WTC11 (cell line): ENCODE measurements around the gene NOL12. TPM values are rescaled to one million over a fixed set of nuclear protein-coding genes. Genes with fewer than 3 reads are reported as not detected.

Source experiments
- ATAC-seq: fragments of 200-7000 bp; cut with Tn5 transposase; 2 replicates; pipeline ENCODE4 v1.10.0; 2021; ENCODE audit warnings: mild to moderate bottlenecking, moderate library complexity
- CTCF ChIA-PET: fragments of 300-600 bp; sonication (Branson Sonifier 250); formaldehyde crosslinking; loops from one replicate; lab custom pipeline; 2021; ENCODE audit warnings: antibody characterized with exemption; lab: Charles Lee
- POLR2A ChIA-PET: fragments of 350-600 bp; sonication (Branson Sonifier 250); formaldehyde crosslinking; loops from one replicate; lab custom pipeline; 2021; ENCODE audit warnings: antibody characterized with exemption; lab: Charles Lee
- DNase-seq: peaks from one replicate; pipeline ENCODE4 v3.0.0; 2021; ENCODE audit warnings: low spot score
- H3K27ac Mint-ChIP-seq: 2 replicates; pipeline ENCODE4 v1.8.0; 2021; ENCODE audit warnings: mixed read lengths
- H3K27me3 Mint-ChIP-seq: 2 replicates; pipeline ENCODE4 v1.8.0; 2021; ENCODE audit warnings: low read depth, mild to moderate bottlenecking, moderate library complexity, mixed read lengths
- H3K36me3 Mint-ChIP-seq: 2 replicates; pipeline ENCODE4 v1.8.0; 2021; ENCODE audit warnings: mixed read lengths
- H3K4me1 Mint-ChIP-seq: 2 replicates; pipeline ENCODE4 v1.8.0; 2022; ENCODE audit warnings: mixed read lengths
- H3K4me3 Mint-ChIP-seq: 2 replicates; pipeline ENCODE4 v1.8.0; 2021; ENCODE audit warnings: mild to moderate bottlenecking, moderate library complexity, mixed read lengths
- H3K9me3 Mint-ChIP-seq: 2 replicates; pipeline ENCODE4 v1.8.0; 2021; ENCODE audit warnings: mixed read lengths
- ATF6 ChIP-seq: sonication (generic); formaldehyde crosslinking; IDR thresholded peaks from 2 replicates; pipeline ENCODE4 v1.8.1; 2023; ENCODE audit warnings: mild to moderate bottlenecking, missing genetic modification reagents
- CBFB ChIP-seq: sonication (generic); formaldehyde crosslinking; IDR thresholded peaks from 2 replicates; pipeline ENCODE4 v1.8.1; 2022; ENCODE audit warnings: mild to moderate bottlenecking, low read depth, missing genetic modification reagents
- CDX4 ChIP-seq: fragments of 250-450 bp; sonication (Bioruptor Pico); IDR thresholded peaks from 2 replicates; pipeline ENCODE4 v1.9.0; 2021; ENCODE audit warnings: moderate library complexity, mild to moderate bottlenecking, inconsistent platforms, borderline replicate concordance
- E2F4 ChIP-seq: sonication (generic); formaldehyde crosslinking; IDR thresholded peaks from 2 replicates; pipeline ENCODE4 v1.8.1; 2022; ENCODE audit warnings: low read depth, mild to moderate bottlenecking, moderate library complexity, missing genetic modification reagents, borderline replicate concordance
- E2F5 ChIP-seq: sonication (generic); formaldehyde crosslinking; IDR thresholded peaks from 2 replicates; pipeline ENCODE4 v1.8.1; 2022; ENCODE audit warnings: mild to moderate bottlenecking, moderate library complexity, missing genetic modification reagents
- GTF2I ChIP-seq: fragments of 250-450 bp; sonication (Bioruptor Pico); conservative IDR thresholded peaks from 2 replicates; pipeline ENCODE4 v1.4.0; 2021; ENCODE audit warnings: mild to moderate bottlenecking
- JUN ChIP-seq: sonication (generic); formaldehyde crosslinking; IDR thresholded peaks from 2 replicates; pipeline ENCODE4 v1.8.0; 2023; ENCODE audit warnings: mild to moderate bottlenecking, missing genetic modification reagents
- KAT7 ChIP-seq: sonication (generic); formaldehyde crosslinking; IDR thresholded peaks from 2 replicates; pipeline ENCODE4 v1.8.1; 2023; ENCODE audit warnings: missing genetic modification reagents, mild to moderate bottlenecking, borderline replicate concordance
- NFYB ChIP-seq: sonication (generic); formaldehyde crosslinking; conservative IDR thresholded peaks from 2 replicates; pipeline ENCODE4 v1.8.0; 2022; ENCODE audit warnings: low read depth, missing genetic modification reagents
- RELA ChIP-seq: sonication (generic); formaldehyde crosslinking; IDR thresholded peaks from 2 replicates; pipeline ENCODE4 v1.8.1; 2022; ENCODE audit warnings: missing genetic modification reagents, mild to moderate bottlenecking, borderline replicate concordance
- SP1 ChIP-seq: sonication (generic); formaldehyde crosslinking; conservative IDR thresholded peaks from 2 replicates; pipeline ENCODE4 v1.8.1; 2022; ENCODE audit warnings: missing genetic modification reagents
- USF1 ChIP-seq: sonication (generic); formaldehyde crosslinking; IDR thresholded peaks from 2 replicates; pipeline ENCODE4 v1.8.0; 2022; ENCODE audit warnings: mild to moderate bottlenecking, missing genetic modification reagents
- USF2 ChIP-seq: sonication (generic); formaldehyde crosslinking; IDR thresholded peaks from 2 replicates; pipeline ENCODE4 v1.8.1; 2023; ENCODE audit warnings: mild to moderate bottlenecking, missing genetic modification reagents, moderate library complexity
- ZBTB21 ChIP-seq: sonication (generic); formaldehyde crosslinking; IDR thresholded peaks from 2 replicates; pipeline ENCODE4 v1.8.1; 2023; ENCODE audit warnings: mild to moderate bottlenecking, missing genetic modification reagents, borderline replicate concordance
- ZBTB43 ChIP-seq: sonication (generic); formaldehyde crosslinking; IDR thresholded peaks from 2 replicates; pipeline ENCODE4 v1.8.1; 2023; ENCODE audit warnings: mild to moderate bottlenecking, missing genetic modification reagents
- ZMAT4 ChIP-seq: fragments of 250-450 bp; sonication (Bioruptor Pico); IDR thresholded peaks from 2 replicates; pipeline ENCODE4 v1.9.0; 2021; ENCODE audit warnings: mild to moderate bottlenecking
- ZNF263 ChIP-seq: sonication (generic); formaldehyde crosslinking; IDR thresholded peaks from 2 replicates; pipeline ENCODE4 v1.8.1; 2022; ENCODE audit warnings: low read depth, mild to moderate bottlenecking, moderate library complexity, missing genetic modification reagents
- ZNF512 ChIP-seq: sonication (generic); formaldehyde crosslinking; IDR thresholded peaks from 2 replicates; pipeline ENCODE4 v1.8.1; 2022; ENCODE audit warnings: missing genetic modification reagents, borderline replicate concordance
- ZNF532 ChIP-seq: fragments of 250-450 bp; sonication (Bioruptor Pico); IDR thresholded peaks from 2 replicates; pipeline ENCODE4 v1.9.0; 2021; ENCODE audit warnings: mild to moderate bottlenecking, borderline replicate concordance
- total RNA-seq: library from RNA; stranded (reverse); gene quantifications from 3 replicates; pipeline ENCODE4 v1.2.3, GENCODE V29; 2021

NOL12 gene
- total RNA-seq, 1 experiment from 2014 or later, result 24.9 TPM

- TF ChIP-seq ATF6 (CRISPR knock-in tag), result no peak
- TF ChIP-seq JUN (CRISPR knock-in tag), result no peak
- no peak for TF ChIP-seq E2F5 (CRISPR knock-in tag)
- no peak for TF ChIP-seq ZBTB21
- TF ChIP-seq USF2 (CRISPR knock-in tag), result no peak
- TF ChIP-seq CBFB, result no peak
- TF ChIP-seq E2F4, result no peak
- TF ChIP-seq KAT7 (CRISPR knock-in tag), result no peak
- TF ChIP-seq CDX4, result no peak
- TF ChIP-seq USF1, result no peak
- TF ChIP-seq ZNF512, result no peak
Measured at GRCh38 chr22:37674248-37674647, 11.9 kb upstream of the NOL12 start (continued).

GRCh38 chr22:37674951-37675929 lies 10.9 kb upstream of the NOL12 start, which contains the start of gene LGALS1:
Gene LGALS1, plus strand, starts transcription at chr22:37675636. Its CDS starts 67 bp downstream, at chr22:37675703.
- ATAC-seq (peak; percentile 23), DNase-seq (peak; percentile 81)
- Mint-ChIP-seq H3K27me3 (peaks cover 17% of the 10 kb centered on the region), H3K4me3 (peak within 1 kb of the TSS; percentile 72), H3K36me3 (no peaks in the 10 kb centered on the region), H3K27ac (no peak within 1 kb of the TSS; the same call in 1 of the 2 replicates), H3K9me3 (no peaks in the 10 kb centered on the region), H3K4me1 (peaks cover 13% of the 10 kb centered on the region)
- CTCF ChIA-PET, result interaction anchor here (0.6 to 6.8 kb wide), 9 partner anchors 8 to 142 kb away, joined by 3 to 51 read pairs (median 4); partner anchors contain the start of genes GGA1 and NOL12
- POLR2A ChIA-PET, result interaction anchor here (0.7 to 1.5 kb wide), 5 partner anchors 7 to 134 kb away, joined by 3 to 5 read pairs (median 3); partner anchors contain the start of gene GGA1
- 0 out of 2 replicates have a peak, but pooled peaks have one; percentile 50 for TF ChIP-seq ZNF263
- peak; percentile 55; the same call in 1 of the 2 replicates for TF ChIP-seq GTF2I (CRISPR knock-in tag)
- no peak for TF ChIP-seq ZBTB43
- no peak for TF ChIP-seq RELA (CRISPR knock-in tag)
- TF ChIP-seq ZMAT4 (CRISPR knock-in tag), result no peak
- TF ChIP-seq NFYB (CRISPR knock-in tag), result peak; percentile 49; the same call in 1 of the 2 replicates
- TF ChIP-seq ZNF532 (CRISPR knock-in tag), result no peak
- 0 out of 2 replicates have a peak, but pooled peaks have one; percentile 36 for TF ChIP-seq SP1 (CRISPR knock-in tag)
